Measurements from ENCODE around the gene ETV6. TPM values are rescaled to one million over a fixed set of nuclear protein-coding genes. Genes with fewer than 3 reads are reported as not detected.
"Not testable (repeated sequence)": the region's sequence is repeated elsewhere in the genome, so short reads cannot be mapped to it uniquely, and the experiment has no call there.

ETV6 gene
- total RNA-seq, 1 donor from 2014 or later, result 42.0 TPM

GRCh38 chr12:11905534-11905933 is 256.1 kb downstream of the ETV6 start:
- no peak for DNase-seq (ENCODE audit: low spot score)

DNA sequence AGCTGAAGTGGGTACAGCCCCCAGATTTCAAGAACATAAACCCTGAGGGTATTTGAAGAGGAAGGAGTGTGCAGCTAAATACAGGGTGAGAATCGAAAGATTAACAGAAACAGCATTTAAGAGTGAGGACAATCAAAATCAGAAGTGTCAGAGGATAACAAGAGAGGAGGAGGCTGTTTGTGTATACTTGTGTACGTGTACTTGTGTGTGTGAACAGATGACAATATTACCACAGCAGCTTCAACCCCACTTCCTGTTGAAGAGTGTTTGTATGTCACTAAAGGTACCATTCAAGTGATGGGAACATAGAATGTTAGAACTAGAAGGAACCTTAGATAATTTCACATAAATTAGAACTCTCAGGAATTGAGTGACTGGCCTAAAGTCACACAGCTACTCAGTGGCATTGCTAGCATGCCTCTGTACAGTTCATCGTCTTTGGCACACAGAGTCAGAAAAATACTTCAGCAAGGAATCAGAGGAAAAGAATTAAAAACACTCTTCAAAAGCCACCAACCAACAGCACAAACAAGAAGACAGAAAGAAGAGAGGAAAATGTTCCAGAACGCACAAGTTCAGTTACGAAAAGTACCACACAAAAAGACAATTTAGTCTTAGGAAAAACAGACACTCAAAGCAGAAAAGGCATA is 256.9 kb downstream of the ETV6 start:
- no peak for DNase-seq (ENCODE audit: low spot score)

DNA sequence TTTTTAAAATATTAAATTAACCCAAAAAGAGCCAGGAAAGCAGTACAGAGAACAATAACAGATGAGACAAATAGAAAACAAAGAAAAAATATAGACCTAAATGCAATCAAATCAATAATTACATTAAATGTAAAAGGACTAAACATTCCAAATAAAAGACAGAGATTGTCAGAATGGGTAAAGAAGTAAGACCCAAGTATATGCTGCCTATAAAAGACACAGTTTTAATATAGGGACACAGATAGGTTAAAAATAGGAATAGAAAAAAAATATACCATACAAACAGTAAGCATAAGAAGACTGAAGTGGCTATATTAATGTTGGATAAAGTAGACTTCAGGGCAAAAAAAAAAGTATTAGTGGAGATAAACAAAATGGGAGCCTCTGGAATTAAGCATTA is 258.2 kb downstream of the ETV6 start:
- DNase-seq (ENCODE audit: low spot score), result no peak

- not testable (repeated sequence) for DNase-seq (ENCODE audit: low spot score)
These were observed 259.9 kb downstream of the ETV6 start for GRCh38 chr12:11909406-11909805.

GRCh38 chr12:11916113-11916512 is 266.6 kb downstream of the ETV6 start:
- DNase-seq (ENCODE audit: low spot score), result no peak

- no peak for DNase-seq (ENCODE audit: low spot score)
These were observed 267.3 kb downstream of the ETV6 start for GRCh38 chr12:11916771-11917170.

GRCh38 chr12:11917501-11917900 is 268.0 kb downstream of the ETV6 start:
- DNase-seq (ENCODE audit: low spot score), result no peak

DNA sequence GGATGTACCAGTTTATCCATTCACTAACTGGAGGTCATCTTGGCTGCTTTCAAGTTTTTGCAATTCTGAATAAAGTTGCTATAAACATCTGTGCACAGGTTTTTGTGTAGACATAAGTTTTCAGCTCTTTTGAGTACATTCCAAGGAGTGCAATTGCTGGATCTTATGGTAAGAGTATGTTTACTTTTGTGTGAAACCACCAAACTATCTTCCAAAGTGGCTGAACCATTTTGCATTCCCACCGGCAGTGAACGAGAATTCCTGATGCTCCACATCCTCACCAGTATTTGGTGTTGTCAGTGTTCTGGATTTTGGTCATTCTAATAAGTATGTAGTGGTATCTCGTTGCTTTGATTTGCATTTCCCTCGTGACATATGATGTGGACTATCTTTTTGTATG is 270.8 kb downstream of the ETV6 start:
- DNase-seq (ENCODE audit: low spot score), result no peak

DNA sequence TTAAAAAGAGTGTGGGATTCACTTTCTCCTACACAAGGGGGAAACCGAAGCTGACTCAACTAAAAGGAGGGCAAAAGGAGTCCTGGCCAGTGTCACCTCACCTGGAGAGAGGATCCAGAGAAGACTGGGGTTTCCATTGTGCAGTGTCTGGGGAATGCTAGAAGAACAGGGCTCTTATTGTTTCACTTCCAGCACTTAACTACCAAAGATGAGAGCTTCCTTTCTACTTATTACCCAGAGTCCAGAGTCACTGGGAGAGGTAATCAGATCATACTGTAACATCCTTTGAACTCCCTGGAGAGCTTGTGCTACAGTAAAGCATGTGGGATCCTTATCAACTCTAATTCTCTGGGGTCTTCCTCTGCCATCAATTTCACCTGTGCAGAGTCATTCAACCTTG is 272.9 kb downstream of the ETV6 start:
- DNase-seq (ENCODE audit: low spot score), result no peak

DNA sequence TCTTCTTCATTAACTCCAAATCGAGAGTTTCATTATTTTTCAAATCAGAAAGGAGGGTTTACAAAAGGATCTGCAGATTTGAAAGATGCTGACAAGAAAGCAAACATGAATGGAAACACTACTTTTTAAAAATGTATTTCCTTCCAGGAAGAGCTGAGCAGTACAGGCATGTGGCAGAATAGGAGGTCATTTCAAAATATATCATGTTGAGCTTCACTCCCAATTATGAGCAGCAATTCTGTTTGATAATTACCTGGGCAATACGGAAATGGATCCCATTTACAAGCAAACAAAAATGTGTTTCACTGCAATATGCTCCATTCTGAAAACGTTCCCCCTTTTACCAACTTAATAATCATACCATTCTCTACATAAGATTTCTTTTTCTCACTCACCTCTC is 273.6 kb downstream of the ETV6 start:
- DNase-seq (ENCODE audit: low spot score), result no peak

- no peak for DNase-seq (ENCODE audit: low spot score)
These were observed 277.9 kb downstream of the ETV6 start for GRCh38 chr12:11927286-11927935.

DNA sequence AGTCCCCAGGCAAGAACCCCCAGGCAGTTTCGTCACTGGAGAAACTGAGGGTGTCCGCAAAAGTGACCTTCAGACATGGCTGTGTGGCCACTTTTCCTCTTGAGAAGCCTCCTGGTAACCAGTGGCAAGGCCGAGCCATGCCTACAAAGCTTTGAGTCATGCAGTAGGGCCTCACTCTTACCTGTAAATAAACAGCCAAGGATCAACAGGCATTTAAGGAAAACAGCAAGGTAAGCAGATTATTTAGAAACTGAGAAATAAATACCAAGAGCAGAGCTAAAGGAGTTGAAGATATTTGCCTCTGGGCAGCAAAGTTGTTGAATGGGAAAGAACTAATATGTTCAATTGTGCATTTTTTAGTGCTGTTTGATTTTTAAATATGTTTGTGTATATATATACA is 280.2 kb downstream of the ETV6 start:
- no peak for DNase-seq (ENCODE audit: low spot score)

- DNase-seq (ENCODE audit: low spot score), result no peak
These were observed 289.7 kb downstream of the ETV6 start for GRCh38 chr12:11939223-11939622.

- DNase-seq (ENCODE audit: low spot score), result no peak
These were observed 292.3 kb downstream of the ETV6 start for GRCh38 chr12:11941606-11942337.

- no peak for DNase-seq (ENCODE audit: low spot score)
These were observed 294.6 kb downstream of the ETV6 start for GRCh38 chr12:11943919-11944700.

All from mesenteric fat pad (tissue), 1 donor.